SH-SY5Y (cell line): Measurements from ENCODE around the gene DLEU7.

Experiments
- GATA2 ChIP-seq: IDR thresholded peaks from 2 replicates; pipeline ENCODE4 v1.6.1; 2011; ENCODE audit warnings: mild to moderate bottlenecking, low read depth, low read length
- GATA3 ChIP-seq: IDR thresholded peaks from 2 replicates; pipeline ENCODE4 v1.6.1; 2011; ENCODE audit warnings: low read depth, mild to moderate bottlenecking, low read length, moderate library complexity

GRCh38 chr13:50779443-50780200 is 63.9 kb downstream of the DLEU7 start:
- TF ChIP-seq GATA3 (no peak), GATA2 (peak; percentile 56)
